Measurements from ENCODE around the gene MISP3.

DNA sequence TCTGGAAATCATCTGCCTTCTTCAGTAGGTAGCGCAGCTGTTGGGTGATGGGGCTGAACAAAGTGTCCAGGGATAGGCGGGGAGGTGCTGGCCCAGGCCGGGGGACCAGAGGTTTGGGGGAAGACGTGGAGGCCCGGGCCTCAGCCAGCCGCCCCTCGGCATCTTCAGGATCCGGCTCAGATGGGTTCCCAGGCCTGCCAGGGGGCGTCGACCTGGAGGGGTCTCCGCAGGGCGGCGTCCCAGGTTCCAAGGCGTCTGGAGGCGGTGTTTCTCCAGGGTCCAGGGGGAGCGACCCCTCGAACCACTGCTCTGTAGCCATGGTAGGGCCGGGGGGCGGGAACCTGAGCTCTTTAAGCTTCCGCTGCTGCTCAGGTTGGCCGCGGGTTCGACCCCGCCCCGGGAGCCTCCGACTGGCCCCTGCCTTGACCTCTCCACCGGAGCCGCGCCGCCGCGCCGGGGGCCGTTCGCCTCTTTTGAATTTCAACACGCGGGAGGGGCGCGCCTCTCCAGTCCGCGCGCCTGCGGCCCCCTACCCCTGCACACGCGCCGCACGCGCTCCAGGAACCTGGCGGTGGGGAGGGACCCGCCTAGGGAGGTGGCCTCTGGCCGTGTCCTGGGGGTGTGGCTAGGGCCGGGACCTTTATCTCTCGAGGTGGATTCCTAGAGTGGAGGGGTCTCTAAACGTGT, 12.9 kb downstream of the MISP3 start, which contains the start of gene C19orf67:
- TF ChIP-seq POLR2A (IDR thresholded peaks at IDR 0.05; ENCODE audit: control extremely low read depth in 1 of 2, low read depth in 2 of 2, low read length in 2 of 2) (no peak), SP1 (IDR thresholded peaks at IDR 0.05; ENCODE audit: low read depth, low read length) (no peak), JUN (IDR thresholded peaks at IDR 0.05; ENCODE audit: low read depth, low read length) (no peak), TAF7 (optimal IDR thresholded peaks at IDR 0.05; ENCODE audit: borderline replicate concordance, low read depth, low read length) (no peak), RXRA (IDR thresholded peaks at IDR 0.05; ENCODE audit: insufficient read depth, low read depth, low read length) (no peak)
- TF ChIP-seq, protein P1, sequence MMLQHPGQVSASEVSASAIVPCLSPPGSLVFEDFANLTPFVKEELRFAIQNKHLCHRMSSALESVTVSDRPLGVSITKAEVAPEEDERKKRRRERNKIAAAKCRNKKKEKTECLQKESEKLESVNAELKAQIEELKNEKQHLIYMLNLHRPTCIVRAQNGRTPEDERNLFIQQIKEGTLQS (IDR thresholded peaks at IDR 0.05; ENCODE audit: insufficient read depth, low read depth, low read length) = no peak
- TF ChIP-seq, protein P2, sequence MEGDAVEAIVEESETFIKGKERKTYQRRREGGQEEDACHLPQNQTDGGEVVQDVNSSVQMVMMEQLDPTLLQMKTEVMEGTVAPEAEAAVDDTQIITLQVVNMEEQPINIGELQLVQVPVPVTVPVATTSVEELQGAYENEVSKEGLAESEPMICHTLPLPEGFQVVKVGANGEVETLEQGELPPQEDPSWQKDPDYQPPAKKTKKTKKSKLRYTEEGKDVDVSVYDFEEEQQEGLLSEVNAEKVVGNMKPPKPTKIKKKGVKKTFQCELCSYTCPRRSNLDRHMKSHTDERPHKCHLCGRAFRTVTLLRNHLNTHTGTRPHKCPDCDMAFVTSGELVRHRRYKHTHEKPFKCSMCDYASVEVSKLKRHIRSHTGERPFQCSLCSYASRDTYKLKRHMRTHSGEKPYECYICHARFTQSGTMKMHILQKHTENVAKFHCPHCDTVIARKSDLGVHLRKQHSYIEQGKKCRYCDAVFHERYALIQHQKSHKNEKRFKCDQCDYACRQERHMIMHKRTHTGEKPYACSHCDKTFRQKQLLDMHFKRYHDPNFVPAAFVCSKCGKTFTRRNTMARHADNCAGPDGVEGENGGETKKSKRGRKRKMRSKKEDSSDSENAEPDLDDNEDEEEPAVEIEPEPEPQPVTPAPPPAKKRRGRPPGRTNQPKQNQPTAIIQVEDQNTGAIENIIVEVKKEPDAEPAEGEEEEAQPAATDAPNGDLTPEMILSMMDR (IDR thresholded peaks at IDR 0.05; ENCODE audit: control extremely low read depth in 1 of 3, insufficient read depth in 1 of 3, low read depth in 1 of 3, low read length in 3 of 3) = no peak
